PFSK-1 (cell line): ENCODE measurements around the gene MCUR1.

Experiments used
- POLR2AphosphoS5 ChIP-seq: IDR thresholded peaks from 2 replicates; pipeline ENCODE4 v1.6.1; 2012; ENCODE audit warnings: low read depth, mild to moderate bottlenecking, control low read depth, low read length, moderate library complexity
- TAF1 ChIP-seq: IDR thresholded peaks from 2 replicates; pipeline ENCODE4 v1.6.1; 2012; ENCODE audit warnings: low read length, control low read depth, borderline replicate concordance; ENCODE audit not compliant: insufficient read depth

DNA sequence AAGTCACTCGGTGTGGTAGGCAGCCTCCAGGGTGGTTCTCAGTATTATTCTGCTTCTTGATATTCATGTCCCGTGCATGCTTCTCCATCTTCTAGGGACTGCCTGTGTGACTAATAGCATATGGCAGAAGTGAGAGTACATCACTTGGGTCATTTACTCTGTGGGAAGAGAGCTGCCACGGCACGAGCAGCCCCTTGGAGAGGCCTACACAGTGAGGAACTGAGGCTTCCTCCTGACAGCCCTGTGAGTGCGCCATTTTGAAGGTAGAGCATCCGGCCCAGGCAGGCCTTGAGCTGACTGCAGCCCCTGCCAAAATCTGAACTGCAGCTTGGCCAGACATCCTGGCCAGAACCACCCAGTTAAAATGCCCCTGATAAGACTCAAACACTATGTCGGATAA is 17.3 kb upstream of the MCUR1 start:
- TF ChIP-seq TAF1: no peak
- TF ChIP-seq POLR2AphosphoS5: no peak
